SK-N-MC (cell line): ENCODE data around the gene CHN1.
A peak's percentile ranks its signal among the peaks of the same experiment; 100 is the strongest.

ENCODE experiments used
- DNase-seq: peaks from one replicate; pipeline ENCODE4 v3.0.0-alpha.2; 2011; ENCODE audit warnings: low read depth, low spot score
- H3K27ac ChIP-seq: fragments of 200-600 bp; sonication (generic); 2 replicates; pipeline ENCODE4 v1.5.1; 2016; ENCODE audit warnings: mixed run types
- H3K36me3 ChIP-seq: fragments of 200-600 bp; sonication (generic); 2 replicates; pipeline ENCODE4 v1.6.1; 2017; ENCODE audit warnings: antibody characterized with exemption, low read length, mixed read lengths; ENCODE audit not compliant: insufficient read depth
- H3K4me3 ChIP-seq: fragments of 200-600 bp; sonication (generic); 2 replicates; pipeline ENCODE4 v1.5.1; 2016
- H3K9ac ChIP-seq: fragments of 200-600 bp; sonication (generic); 2 replicates; pipeline ENCODE4 v1.8.0; 2017; ENCODE audit warnings: mixed run types, mixed read lengths; ENCODE audit not compliant: insufficient read length
- H3K9me3 ChIP-seq: fragments of 200-600 bp; sonication (generic); 2 replicates; pipeline ENCODE4 v1.6.1; 2017; ENCODE audit warnings: low read depth, mild to moderate bottlenecking, antibody characterized with exemption, low read length, moderate library complexity, mixed read lengths
- EZH2 ChIP-seq: fragments of 200-600 bp; sonication (generic); IDR thresholded peaks from one replicate; pipeline ENCODE4 v1.6.1; 2017; ENCODE audit warnings: antibody characterized with exemption
- FOXP2 ChIP-seq: optimal IDR thresholded peaks from 2 replicates; pipeline ENCODE3; 2011; ENCODE audit warnings: mild to moderate bottlenecking, moderate library complexity; ENCODE audit not compliant: insufficient read depth; ENCODE audit errors: extremely low read length, control extremely low read depth
- POLR2AphosphoS5 ChIP-seq: IDR thresholded peaks from 2 replicates; pipeline ENCODE4 v1.6.1; 2012; ENCODE audit warnings: mild to moderate bottlenecking, low read depth, low read length, borderline replicate concordance

Gene CHN1

DNA sequence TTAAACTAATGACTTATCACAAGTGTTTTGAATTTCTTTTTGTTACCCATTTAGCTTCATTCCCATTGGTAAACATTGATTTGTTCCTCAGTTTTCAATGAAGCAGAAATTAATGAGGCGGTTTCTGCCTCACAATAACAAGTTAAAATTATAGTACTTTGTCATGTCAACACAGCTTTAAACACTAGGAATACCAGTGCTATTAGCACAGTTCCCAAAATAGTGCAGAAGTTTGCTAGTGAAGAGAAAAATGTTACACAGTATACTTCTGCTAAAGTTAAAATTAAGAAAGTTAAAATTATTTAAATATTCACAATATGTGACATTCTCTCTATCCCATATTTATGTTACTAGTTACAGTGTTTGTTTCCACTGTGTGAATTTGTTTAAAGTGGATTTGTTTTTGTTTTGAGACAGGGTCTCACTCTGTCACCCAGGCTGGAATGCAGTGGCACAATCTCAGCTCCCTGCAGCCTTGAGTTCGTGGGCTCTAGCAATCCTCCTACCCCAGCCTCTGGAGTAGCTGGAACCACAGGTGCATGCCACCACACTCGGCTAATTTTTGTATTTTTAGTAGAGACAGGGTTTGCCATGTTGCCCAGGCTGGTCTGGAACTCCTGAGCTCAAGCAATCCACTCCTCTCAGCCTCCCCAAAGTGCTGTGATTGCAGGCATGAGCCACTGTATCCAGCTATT is 3.8 kb upstream of the CHN1 start:
- Histone ChIP-seq H3K27ac (no peak overlapping the region), H3K36me3 (no peaks in the 10 kb centered on the region), H3K9me3 (no peaks in the 10 kb centered on the region), H3K4me3 (no peak overlapping the region), H3K9ac (no peak overlapping the region)
- TF ChIP-seq FOXP2 = no peak
- DNase-seq = no peak

DNA sequence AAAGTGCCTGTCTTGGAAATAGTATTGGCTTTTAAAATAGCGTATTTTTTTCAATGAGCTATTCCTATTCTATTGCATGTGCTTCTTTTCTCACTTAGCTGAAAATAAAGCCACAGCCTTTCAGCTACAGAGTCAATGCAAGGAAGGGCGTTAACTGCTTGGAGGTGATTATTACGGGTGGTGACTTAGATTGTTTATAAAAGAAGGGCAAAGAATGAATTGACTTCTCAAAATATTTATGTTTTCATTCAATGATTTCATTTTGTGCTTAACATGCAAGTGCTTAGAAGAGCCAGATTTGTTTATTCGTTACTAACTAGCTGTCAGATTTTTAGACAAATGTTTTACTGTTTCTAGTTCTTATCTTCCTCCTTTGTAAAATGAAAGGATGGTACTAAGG is 2.8 kb upstream of the CHN1 start:
- DNase-seq = no peak
- TF ChIP-seq EZH2 = no peak
- no peak for TF ChIP-seq POLR2AphosphoS5
- TF ChIP-seq FOXP2 = no peak
- Histone ChIP-seq H3K9ac (no peak overlapping the region), H3K27ac (no peak overlapping the region), H3K4me3 (no peak overlapping the region), H3K9me3 (no peaks in the 10 kb centered on the region), H3K36me3 (no peaks in the 10 kb centered on the region)

DNA sequence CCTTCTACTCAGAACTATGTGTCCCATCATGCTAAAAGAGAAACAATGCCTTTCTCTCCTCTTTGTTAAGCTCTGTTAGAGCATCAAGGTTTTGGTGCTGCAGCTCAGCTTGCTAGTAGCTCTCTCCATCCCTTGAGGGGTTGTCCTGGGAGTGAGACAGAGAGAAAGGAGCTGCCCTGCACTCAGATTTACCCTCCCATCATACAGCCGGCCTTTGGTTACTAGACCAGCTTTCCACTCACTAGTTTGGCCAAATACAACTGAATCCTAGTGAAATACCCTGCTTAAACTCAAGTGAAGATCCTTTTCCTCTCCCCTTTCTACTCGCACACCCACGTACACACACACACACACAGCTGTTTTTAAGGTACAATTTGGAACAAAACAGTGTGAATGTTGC is 2.3 kb upstream of the CHN1 start:
- no peak for DNase-seq
- Histone ChIP-seq H3K9me3 (no peaks in the 10 kb centered on the region), H3K9ac (no peak overlapping the region), H3K4me3 (no peak overlapping the region), H3K36me3 (no peaks in the 10 kb centered on the region), H3K27ac (no peak overlapping the region)
- no peak for TF ChIP-seq POLR2AphosphoS5
- TF ChIP-seq EZH2 = no peak
- TF ChIP-seq FOXP2 = no peak

DNA sequence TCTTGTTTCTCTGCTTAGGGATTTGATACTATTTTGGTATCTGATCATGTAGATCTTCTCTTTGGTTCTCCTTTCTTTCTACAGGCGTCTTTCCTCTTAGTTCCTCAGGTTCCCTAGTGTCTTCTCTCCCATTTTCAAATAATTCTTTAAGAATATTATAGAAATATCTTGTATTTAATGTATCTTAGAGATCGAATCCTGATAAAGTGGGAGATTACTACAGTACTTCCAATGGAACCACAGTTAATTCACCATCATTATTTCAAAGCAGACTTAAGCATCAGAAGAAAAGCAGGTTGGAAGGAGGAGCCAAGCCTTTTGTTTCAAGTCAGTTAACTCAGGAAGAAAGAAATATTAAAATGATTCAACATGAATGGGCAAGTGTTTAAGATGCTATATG is 1.1 kb upstream of the CHN1 start:
- H3K27ac ChIP-seq = no peak overlapping the region
- TF ChIP-seq POLR2AphosphoS5 (no peak), EZH2 (no peak), FOXP2 (no peak)
- no peak overlapping the region for H3K9ac ChIP-seq
- DNase-seq = no peak
- H3K4me3 ChIP-seq = peak overlapping the region; percentile 94; the same call in 1 of the 2 replicates
- H3K9me3 ChIP-seq = no peaks in the 10 kb centered on the region
- no peaks in the 10 kb centered on the region for H3K36me3 ChIP-seq

DNA sequence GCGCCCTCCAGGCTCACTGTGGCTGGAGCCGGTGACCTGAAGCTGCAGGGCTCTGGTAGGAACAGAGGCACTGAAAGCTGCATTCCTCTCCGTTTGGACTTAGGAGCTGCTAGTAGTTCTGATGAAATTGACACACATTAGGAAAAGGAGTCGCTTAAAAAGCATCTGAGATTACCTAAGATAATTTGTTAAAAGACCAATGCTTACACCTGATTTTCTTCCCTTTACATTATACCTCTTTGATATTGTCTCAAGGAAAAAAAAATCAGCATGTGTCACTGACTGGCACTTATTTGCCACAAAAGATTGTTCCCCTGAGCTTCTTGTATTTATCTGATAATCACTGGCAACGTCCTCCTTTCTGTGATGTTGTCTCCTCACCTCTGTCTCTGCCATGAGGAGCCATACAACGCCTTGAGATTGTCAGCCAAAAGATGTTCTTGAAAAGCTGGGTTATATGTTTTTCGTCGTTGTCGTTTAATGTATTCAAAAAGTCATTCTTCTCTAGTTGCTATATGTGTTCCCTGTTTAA is 618 bp upstream of the CHN1 start:
- no peak for DNase-seq

DNA sequence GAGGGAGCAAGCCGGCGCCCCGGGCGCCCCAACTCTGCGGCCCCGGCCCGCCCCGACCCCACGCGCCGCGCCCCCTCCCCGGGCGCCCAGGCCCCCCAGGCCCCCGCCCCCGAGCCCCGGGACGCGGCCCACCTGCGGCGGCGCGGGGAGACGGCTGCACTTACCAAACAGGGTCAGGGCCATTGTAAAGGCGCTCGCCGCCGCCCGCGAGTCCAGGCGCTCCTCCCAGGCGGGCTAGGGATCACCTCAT is 526 bp downstream of the CHN1 start:
- Histone ChIP-seq H3K36me3 (no peaks in the 10 kb centered on the region), H3K9ac (peak overlapping the region; percentile 75), H3K27ac (no peak overlapping the region), H3K4me3 (peak overlapping the region; percentile 94), H3K9me3 (no peaks in the 10 kb centered on the region)
- DNase-seq = no peak
- TF ChIP-seq EZH2 (no peak), FOXP2 (no peak), POLR2AphosphoS5 (no peak)

More for the DNA sequence above, 618 bp upstream of the CHN1 start:
- Histone ChIP-seq H3K9me3 (no peaks in the 10 kb centered on the region), H3K27ac (no peak overlapping the region), H3K36me3 (no peaks in the 10 kb centered on the region), H3K4me3 (peak overlapping the region; percentile 94), H3K9ac (peak overlapping the region; percentile 75)
- no peak for TF ChIP-seq EZH2
- TF ChIP-seq FOXP2 = no peak
- no peak for TF ChIP-seq POLR2AphosphoS5

DNA sequence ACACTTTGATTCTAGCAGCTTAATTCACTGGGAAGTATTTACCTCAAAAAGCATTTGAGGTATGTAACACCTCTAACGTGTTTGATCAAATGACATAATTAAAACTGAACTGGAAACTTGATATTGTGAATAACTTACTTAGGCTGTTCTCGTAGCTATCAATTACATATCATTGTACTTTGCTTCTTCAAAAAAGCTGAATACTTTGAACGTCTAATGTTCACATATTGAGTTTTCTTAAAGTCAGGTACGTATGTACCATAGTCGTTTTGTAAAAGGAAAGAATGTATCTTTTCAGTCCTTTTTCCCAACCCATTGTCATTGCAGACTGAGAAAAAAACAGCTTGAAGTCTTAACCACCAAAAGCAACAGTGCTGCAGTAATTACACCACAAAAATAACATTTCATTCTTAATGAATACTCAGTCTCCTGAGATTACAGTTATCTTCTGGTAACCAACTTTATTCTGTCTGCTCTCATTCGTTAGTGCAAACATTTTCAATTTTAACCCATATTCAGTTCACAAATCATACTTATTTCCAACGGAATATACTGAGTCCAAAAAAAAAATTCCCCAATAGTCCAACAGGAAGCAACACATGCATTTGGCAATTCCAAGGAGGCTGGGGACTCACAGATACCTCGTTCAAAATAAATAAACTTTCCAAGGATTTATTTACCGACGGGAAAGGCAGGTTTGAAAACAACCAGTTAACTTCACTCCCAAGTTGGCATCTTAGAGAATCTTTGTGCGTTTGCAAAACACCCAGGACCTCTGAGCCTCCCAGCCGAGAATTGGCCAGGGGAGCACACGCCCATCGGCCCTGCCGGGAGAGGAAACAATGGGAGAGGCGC is 1.1 kb downstream of the CHN1 start:
- Histone ChIP-seq H3K27ac (0 out of 2 replicates have a peak overlapping the region, but pooled peaks have one; percentile 33), H3K36me3 (no peaks in the 10 kb centered on the region), H3K9ac (peak overlapping the region; percentile 64), H3K4me3 (peak overlapping the region; percentile 94), H3K9me3 (no peaks in the 10 kb centered on the region)
- no peak for TF ChIP-seq FOXP2
- no peak for TF ChIP-seq EZH2
- 0 out of 2 replicates have a peak, but pooled peaks have one; percentile 23 for TF ChIP-seq POLR2AphosphoS5
- DNase-seq = no peak

DNA sequence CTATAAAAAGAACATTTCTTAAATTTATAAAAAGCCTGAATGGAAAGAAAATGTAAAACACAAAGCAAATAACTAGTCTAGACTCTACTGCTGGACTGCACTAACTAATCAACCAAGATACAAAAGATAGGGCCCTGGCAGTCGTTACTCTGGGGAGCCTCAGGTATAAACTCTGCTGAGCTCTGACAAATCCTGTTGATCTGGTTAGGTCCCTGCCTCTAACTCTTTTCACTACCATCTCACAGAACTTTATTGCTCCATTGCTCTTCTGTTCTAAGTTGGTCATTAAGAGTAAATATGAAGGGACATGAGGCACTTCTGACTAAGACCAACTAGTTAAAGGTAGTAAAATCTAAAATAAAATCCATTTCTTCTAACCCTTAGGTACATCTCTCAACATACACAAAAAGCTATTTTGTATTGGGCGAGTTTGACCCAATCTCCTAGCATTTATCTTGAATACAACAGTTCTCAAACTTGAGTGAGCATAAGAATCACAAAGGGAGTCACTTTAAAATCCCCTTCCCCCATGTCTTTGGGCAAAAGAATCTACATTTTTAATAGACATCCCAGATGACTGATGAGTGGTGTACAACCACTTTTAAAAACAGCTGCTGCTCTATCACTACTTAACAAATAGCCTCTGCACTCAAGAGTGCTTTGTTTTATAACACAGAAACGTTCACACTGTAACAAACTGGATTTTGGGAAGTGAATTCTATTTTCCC is 2.5 kb downstream of the CHN1 start:
- Histone ChIP-seq H3K27ac (no peak overlapping the region), H3K9ac (no peak overlapping the region), H3K36me3 (no peaks in the 10 kb centered on the region), H3K4me3 (peak overlapping the region; percentile 94), H3K9me3 (no peaks in the 10 kb centered on the region)
- DNase-seq = no peak
- TF ChIP-seq POLR2AphosphoS5 (no peak), FOXP2 (no peak), EZH2 (no peak)
